Stimulated activated CD8-positive, alpha-beta memory T cell treated with anti-CD3 and anti-CD28 coated beads, Interleukin-2, amount 100 ng/mL, for 1 hour (primary cell): ENCODE measurements around the gene RPS21.
"Not testable (repeated sequence)": the region's sequence is repeated elsewhere in the genome, so short reads cannot be mapped to it uniquely, and the experiment has no call there.

Experiments
- DNase-seq, 2 donors: peaks; one replicate each; pipeline ENCODE4 v3.0.0-alpha.2; 2020; ENCODE audit warnings: low read depth in 2 of 2

The RPS21 gene

DNA sequence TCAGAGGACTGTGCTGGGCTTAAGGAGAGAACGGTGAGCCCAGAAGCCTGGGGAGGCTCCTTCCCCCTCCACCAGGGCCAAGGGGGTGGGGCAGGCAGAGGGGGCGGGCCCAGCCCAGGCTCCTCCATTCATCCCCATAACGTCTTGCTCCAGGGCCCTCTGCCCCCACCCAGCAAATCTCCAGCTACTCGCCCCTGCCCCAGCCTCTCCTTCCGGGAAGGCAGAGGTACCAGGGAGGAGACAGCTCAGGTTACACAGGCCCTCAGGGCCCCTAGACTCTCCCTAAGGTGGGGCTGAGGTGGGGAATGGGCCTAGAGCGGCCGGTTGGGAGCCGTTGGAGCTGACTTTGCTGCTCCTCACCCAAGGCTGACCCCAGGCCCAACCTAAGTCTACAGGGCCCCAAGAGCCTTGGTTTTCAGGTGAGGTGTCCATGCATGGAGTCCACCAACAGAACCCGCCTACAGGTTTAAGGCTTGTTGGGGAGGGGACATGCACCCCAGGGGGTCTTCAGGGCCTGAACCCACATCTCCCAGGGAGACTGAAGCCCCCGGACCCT is 21.0 kb upstream of the RPS21 start:
- DNase-seq: no peak

DNA sequence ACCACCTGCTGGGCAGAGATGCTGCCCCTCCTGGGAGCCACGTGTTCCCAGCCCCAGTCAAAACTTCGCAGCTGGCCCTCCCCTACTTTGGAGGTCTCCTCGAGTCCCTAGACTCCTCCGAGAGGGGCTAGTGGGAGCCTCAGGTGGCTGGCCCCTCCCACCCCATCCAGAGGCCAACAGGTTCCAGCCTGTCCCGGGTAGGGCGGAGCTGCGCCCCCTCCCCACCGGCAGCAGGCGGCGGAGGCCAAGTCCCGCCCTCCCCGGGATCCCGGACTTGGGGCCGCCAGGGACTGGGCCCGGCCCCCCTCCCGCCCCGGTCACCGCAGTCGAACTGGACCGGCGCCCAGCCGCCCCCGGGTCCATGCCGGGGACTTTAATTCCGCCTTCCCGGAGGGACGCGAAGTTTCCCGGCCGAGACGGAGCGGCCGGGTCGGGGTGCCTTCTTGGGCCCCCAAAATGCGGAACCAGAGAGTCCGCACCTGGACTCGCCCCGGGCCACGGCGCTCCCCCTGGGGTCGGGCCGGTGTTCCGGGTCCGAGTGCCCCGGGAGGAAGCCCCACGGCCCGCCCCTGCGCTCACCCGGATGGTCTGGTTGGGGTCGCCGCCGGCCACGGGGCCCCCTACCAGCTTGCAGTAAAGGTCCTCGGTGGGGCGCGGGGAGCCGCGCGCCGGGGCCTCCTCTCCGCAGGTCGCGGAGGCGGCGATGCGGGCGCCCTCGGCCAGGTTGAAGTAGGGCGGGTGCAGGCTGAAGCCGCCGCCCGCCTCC is 20.4 kb upstream of the RPS21 start:
- no peak for DNase-seq

DNA sequence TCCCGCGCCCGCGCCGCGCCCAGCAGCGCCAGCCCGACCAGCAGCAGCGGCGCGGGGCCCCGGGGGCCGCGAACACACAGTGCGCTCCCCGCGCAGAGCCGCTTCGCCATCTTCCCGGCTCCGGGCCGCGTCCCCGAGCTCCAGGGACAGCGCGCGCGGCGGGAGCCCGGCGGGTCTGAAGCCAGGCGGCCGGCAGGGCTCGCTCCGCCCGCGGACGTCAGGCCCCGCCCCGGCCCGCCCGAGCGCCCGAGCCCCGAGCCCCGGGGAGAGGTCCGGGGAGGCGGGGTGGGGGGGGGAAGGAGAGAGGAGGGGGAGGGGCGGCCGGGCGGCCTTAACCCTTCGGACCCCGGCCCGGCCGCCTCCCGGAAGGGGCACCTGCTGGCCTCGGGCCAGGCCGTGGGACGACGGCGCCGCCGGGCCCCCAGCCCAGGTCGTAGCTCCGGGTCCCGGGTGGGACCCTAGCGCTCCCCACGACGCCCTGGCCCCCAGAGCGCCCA is 19.7 kb upstream of the RPS21 start, which contains the start of gene LAMA5:
TSS of gene LAMA5 (minus strand) at position 177 of the 497 bp plus-strand sequence. CDS start at position 110, 67 bp downstream.
- DNase-seq: no peak

DNA sequence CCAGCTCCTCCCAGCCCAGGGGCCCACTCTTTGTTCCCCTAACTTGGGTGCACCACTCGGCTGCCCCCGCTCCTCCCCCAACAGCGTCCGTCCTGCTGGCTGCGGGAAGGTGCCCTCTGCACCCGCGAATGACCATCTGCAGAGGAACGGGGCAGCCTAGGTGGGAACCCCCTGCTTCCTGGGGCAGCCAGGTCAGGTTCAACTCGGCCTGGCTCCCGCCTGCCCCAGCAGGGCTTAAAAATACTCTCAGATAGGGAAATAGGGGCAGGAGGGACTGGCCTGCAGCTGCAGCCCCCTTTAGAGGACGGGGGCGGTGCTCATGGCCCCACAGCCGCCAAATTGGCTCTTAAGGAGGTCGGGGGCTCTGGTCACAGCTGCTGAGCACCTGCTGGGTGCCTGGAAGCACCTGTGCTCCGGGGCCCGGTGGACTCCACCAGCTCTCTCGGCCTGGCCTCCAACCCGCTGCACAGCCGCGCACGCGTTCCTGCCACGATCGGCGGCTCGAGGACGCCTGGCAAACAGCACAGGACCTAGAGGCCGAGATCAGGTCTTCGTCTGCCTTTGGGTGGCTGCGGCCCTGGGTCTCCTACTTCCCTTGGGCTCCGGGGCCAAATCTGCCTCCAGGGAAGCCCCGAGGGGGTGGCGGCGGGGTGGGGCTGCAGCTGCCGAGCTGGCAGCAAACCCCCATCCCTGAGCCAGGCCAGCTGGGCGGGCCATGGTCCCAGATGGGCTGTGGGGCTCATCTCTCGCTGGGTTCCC is 19.1 kb upstream of the RPS21 start:
- DNase-seq: no peak

DNA sequence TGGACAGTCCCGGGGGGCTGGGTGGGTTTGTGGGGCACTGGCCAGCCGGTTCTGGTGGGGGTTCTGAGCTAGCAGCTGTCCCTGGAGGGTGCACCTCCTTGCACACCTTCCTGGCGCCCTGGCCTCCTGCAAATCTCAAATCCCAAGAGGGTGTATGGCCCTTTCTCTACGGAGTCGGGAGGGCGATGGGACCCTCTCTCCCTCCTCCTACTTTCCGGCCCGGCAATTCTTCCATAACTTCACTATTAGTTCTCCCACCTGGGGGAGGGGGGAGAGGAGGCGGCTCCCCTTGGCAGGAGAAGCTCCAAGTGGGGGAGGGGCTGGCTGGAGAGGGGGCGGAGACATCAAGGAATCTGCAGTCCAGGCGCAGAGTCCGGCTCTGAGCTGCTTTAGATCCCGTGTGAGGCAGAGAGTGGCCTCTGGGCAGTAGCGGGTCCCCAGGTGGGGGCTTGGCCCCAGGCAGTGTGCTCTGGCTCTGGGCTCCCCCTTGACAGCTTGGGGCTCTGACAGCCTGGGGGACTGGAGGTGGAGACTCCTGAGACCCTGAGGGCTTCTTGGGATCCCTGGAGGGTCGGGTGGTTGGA is 18.4 kb upstream of the RPS21 start:
- DNase-seq: no peak

DNA sequence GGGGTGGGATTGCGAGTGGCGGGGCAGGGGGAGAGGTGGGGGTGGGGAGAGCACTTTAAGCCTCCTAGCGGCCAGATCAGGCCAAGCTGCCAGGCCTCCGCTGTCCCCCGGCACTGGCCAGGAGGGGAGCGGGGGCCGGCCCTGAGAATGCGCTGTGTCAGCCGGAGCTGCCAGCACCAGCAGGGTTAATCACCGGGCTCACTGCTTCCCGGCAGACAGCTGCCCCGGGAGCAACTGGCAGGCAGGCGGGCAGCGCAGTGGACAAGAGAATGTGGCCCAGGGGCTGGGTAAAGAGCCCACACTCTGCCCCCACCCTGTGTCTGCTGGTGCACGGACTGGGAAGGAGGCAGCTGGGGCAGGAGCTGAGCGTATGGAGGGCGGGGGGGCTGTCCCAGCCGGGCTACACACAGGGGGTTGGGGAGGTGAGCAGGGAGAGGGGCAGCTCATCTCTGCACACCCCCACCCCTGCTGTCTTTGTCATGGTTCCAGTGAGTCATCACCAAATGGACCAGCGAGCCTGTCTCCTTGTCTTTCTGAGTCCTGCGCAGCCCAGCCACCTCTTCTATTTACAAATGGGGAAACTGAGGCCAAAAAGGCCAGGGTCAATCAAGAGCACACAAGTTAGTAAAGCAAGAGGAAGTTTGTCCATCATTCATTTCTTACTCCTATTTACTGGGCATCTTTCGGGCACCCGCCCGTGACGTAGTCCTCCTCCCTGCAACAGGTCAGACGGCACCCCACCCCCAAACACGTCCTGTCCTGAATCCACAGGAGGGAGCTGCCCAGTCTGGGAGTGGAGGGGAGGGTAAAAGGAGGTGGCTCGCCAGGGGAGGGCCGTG is 17.7 kb upstream of the RPS21 start:
- DNase-seq: no peak

DNA sequence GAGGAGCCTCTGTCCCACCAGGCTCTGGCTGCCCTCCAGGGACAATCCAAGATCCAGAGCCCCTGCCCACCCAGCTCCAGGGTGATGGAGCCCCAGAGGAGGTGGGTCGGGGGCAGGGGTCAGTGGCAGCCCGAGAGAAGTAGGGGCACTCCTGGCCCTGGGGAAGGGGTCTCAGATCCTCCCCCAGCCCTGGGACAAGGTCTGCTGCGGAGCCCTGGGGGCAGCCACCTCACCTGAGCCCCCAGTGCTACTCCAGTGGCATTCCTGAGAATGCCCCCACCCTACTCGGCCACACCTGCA is 17.1 kb upstream of the RPS21 start:
- no peak for DNase-seq

DNA sequence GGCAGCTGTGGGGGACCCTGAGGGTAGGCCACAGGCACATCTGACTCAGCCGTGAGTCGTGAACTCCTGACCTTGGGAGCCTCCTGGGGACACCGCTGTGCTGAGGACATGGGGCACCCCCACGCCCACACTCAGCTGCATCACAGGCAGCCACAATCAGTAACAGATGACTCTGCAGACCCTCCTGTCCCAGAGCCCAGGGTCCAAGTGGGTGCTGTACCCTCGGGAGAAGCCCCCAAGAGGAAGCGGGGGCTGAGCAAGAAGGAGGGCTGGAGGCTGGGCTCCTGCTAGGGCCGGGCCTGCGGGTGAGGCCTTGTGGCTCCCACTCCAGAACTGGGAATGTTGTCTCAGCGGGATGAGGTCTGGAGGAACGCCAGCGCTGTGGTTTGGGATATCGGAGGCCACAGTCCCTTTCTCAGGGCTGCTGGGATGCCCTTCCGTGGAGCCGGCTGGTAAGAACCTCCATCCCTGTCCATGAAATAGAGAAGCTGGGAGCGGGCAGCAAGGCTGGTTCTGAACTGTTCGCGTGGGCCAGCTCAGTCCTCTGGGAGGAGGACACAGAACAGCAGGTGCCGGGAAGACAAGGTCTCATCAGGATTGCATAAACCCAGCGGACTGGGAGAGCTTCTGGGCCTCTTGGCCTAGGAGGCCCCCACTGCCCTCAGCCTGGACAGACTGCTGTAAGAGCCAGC is 16.6 kb upstream of the RPS21 start:
- no peak for DNase-seq

DNA sequence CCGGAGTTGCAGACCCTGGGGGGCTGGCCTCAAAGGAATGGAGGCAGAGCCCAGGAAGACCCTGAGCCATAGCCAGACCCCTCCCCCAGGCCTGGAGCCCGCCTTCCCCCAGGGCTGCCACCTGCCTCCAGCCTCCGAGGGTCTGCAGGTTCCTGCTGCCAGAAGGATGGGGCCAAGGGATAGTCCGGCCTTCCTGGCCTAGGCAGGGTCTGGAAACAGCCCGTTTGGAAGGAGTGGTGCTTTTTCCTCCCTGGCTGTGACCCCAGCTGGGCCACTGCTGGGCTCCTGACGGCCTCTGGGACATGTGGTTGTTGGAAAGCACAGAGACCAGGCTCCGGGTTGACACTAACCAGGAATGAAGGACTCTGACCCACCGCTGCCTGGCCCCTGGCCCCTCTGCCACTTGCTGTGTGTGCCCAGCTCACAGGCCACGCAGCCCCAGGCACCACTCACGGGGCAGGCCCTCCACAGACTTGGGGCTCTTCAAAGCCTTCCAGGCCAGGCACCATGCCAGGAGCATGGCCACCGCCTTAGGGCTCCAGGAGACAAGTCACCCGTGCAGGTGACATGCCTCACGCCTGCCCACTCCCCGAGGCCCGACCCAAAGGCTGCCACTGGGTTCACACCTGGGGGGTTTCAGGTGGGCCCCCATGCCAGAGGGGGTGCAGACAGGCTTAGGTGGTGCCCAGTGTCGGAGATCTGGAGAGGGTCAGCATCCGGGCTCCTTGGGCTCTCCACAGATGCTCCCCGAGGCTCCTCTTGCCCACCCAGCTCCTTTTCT is 15.9 kb upstream of the RPS21 start:
- no peak for DNase-seq

DNA sequence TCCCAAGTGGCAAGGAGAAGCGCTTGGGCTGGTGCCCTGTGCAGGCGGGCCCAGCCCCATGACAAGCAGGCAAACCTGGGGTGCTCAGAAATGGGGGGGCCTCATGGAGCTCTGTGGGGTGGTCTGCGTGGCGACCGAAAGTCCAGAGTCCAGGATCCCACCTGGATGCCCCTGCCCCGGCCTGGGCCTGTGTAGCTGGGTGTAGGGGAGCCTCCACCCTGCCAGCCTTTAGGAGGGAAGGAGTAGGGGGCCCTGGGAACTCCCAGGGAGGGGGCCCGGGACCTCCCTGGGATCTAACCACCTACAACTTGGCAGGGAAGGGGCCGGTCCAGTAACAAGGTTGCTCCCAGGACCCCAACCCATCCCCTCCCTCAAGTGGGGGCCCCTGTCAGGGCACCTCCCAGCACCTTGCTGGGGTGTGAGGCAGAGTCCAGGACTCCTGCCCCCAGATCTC is 15.3 kb upstream of the RPS21 start:
- DNase-seq: no peak

DNA sequence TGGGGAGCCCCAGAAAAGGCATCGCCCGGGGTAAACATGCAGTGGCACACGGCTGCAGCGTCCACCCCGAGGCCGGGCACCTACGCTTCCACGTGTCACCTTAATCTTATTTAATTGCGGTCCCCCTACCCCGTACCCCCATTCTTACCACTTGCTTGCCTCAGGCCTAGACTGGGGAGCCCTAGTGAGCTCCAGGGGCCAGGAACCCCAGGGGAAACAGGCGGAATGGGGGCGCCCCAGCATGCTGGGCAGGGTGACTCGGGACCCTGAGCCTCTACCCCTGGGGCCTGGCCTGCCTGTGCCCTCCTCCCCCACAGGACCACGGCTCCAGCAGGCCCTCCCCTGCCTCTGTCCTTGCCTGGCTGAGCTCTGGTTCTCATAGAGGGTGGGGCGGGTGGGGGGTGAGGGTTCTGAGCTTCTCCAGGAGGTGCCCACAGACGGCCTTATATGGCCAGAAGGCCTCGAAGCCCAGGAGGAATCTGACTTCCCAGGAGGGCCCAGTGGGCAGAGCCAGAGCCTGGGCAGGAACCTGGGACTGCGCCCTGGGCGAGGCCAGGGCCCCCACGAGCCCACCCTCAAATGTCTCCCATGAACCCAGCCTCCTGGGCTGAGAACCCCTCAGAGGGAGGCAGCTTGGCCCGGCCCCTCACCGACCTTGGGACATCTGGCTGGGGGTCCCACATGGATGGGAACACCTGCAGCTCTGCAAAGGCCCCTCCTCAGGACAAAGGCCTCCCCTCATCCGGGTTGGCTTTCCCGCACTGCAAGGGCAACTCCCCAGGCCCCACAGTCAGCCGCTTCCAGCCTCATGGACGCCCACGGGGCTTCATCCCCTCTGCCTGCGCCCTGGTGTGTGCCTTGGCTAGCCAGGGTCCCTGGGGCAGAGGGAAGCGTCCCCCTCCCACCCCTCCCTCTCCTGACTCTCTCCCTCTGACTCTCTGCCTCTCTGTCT is 14.6 kb upstream of the RPS21 start:
- no peak for DNase-seq

DNA sequence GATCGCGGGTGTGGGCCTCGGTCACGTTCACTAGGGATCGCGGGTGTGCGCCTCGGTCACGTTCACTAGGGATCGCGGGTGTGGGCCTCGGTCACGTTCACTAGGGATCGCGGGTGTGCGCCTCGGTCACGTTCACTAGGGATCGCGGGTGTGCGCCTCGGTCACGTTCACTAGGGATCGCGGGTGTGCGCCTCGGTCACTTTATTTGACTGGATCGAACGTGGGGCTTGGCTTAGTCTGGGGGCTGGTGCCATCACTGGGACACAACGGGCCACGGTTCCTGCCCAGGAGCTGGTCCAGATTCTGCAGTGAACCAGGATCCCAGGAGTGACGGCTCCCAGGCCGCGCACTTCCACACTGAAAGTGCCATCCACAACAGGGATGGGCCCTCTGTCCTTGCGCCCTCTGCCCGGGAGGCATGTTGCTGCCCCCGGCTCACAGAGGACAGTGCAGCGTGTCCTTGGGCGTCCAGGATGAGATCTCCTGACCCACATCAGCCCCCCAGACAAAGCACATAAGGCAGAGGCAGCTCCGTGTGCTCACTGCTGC is 13.2 kb upstream of the RPS21 start:
- DNase-seq: not testable (repeated sequence)

DNA sequence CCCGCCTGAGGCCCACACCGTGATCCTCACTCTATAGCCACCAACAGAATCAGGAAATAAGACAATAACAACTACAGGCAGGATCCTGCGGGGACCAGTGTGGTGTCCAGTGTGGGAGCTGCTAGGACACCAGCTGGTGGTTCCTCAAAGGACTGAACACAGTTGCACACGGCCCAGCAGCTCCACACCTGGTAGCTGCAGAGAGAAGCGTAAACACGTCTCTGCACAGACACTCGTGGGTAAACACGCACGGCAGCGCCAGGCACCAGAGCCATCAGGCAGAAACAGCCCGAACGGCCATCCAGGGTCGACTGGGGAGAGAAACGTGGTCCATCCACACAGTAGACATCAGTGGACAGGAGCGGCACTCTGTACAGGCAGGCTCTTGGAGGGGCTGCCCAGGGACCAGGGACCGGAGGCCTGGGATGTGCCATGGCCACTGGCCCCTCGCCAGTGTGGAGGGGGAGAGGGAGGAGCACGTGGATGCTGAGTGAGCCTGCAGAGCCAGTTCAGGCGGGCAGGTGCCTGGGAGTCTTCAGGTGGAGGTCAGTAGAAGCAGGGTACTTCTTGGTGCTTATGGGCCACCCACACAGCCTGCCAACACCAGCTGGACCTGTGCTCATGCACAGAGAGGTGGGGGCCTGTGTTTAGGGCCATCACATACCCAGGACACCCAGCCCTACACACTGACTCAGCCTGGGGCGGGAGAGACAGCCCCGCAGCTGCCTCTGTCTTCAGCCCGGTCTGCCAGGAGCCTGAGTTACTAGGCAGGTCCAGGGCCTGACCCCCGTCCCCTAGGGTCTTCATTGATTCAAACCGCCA is 12.4 kb upstream of the RPS21 start:
- no peak for DNase-seq

DNA sequence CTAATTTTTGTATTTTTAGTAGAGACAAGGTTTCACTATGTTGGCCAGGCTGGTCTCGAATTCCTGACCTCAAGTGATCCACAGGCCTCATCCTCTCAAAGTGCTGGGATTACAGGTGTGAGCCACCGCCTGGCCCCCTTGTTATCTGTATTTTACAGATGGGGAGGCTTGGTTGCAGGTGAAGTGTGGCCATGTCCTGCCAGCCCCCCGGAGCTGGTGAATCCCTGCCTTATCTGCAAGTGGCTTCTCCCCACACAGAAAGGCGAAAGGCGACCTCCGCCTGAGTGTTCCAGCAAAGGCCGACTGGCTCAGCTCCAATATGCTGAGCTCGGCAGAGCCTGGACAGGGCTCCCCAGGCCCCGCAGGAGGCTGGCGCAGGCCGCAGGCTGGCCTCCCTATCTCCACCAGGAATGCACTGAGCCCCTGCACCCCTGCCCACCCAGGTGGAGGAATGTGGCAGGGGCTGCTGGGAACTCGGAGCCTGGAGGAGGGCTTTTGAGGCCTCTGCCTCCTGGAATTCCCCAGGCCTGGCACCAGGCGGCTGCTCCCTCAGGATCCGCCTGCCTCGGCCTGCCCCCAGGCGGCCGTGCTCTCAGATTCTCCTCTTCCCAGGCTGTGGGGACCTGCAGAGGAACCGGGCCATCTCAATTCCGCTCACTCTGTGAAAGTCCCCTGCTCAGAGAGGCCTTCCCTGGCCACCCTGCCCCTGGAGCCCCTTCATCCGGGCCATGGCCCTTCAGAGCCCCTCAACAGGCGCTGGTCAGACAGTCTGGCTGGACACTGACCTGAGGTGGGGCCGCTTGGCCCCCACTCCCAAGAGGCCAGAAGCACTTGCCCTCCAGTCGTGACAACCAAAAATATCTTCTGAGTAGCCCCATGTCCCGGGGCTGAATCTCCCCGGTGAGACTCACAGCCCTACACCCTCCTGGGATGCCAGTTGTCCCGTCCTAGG is 10.5 kb upstream of the RPS21 start:
- no peak for DNase-seq

DNA sequence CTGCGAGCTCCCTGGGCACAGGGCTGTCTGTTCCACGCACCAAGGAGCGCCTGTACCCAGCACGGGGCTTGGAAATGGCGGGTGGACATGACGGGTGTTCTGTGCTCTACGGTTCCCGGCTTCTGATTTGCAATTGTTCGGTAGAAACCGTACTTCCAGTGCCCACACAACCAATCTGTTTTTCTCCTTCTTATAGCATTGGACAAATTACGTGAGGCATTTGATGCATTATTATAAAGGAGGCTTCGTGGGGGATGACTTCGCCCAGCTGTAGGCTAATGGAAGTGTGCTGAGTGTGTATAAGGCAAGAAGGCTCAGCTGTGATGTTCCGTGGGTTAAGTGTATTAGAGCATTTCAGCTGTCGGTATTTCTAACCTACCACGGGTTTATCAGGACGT is 9.8 kb upstream of the RPS21 start:
- DNase-seq: no peak

DNA sequence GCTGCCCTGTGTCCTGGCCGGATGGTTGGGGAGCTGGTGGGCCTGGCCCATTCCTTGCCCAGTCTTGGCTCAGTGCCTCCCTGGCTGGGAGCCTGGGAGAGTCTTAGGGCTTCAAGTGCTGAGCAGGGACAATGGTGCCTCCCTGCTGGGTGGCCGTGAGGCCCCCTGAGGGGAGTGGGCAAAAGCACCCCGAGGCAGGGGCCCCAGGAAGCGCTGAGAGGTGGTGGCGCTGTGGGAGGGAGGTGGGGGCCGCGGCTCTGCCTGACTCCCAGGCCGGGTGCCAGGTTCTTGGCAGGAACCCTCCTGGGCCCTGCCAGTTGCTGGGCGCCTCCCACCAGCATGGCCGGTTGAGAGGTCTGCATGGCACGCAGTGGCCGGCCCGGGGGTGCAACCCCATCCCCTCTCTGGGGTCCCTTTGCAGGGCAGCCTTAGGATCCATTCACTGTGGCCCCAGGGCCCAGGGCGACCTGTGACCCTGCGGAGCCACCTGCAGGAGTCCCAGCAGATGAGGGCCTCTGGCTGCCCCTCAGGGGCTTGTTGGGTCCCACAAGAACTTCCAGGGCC is 9.2 kb upstream of the RPS21 start:
- DNase-seq: no peak
